Aorta (tissue), 5 donors: Measurements from ENCODE around the gene NUDT17. TPM values are rescaled to one million over a fixed set of nuclear protein-coding genes. Genes with fewer than 3 reads are reported as not detected.

Experiments used
- ATAC-seq: fragments of 200-7000 bp; cut with Tn5 transposase; one replicate; pipeline ENCODE4 v1.9.1; 2022; ENCODE audit warnings: moderate library complexity; ENCODE audit not compliant: low FRiP score
- DNase-seq, 2 donors: peaks; one replicate each; pipeline ENCODE4 v3.0.0-alpha.2; 2020
- H3K27ac ChIP-seq, 2 donors: one replicate each; pipeline ENCODE4 v1.5.1; 2013; ENCODE audit warnings: low read length in 2 of 2, mild to moderate bottlenecking in 2 of 2, moderate library complexity in 2 of 2, control low read depth in 1 of 2, inconsistent platforms in 1 of 2, low read depth in 1 of 2
- H3K27me3 ChIP-seq, 2 donors: one replicate each; pipeline ENCODE4 v1.6.1; 2013; ENCODE audit warnings: control low read depth in 1 of 2, low read length in 1 of 2, mild to moderate bottlenecking in 1 of 2, moderate library complexity in 1 of 2; ENCODE audit not compliant: insufficient read depth in 2 of 2, control insufficient read depth in 1 of 2
- H3K36me3 ChIP-seq, 2 donors: one replicate each; pipeline ENCODE4 v1.6.1; 2013; ENCODE audit warnings: control low read depth in 1 of 2, low read length in 1 of 2, mild to moderate bottlenecking in 1 of 2; ENCODE audit not compliant: insufficient read depth in 2 of 2, control insufficient read depth in 1 of 2
- H3K4me1 ChIP-seq, 2 donors: one replicate each; pipeline ENCODE4 v1.6.1; 2013; ENCODE audit warnings: low read length in 2 of 2, control low read depth in 1 of 2, mild to moderate bottlenecking in 1 of 2, moderate library complexity in 1 of 2; ENCODE audit not compliant: insufficient read depth in 2 of 2, control insufficient read depth in 1 of 2
- H3K4me3 ChIP-seq, 2 donors: one replicate each; pipeline ENCODE4 v1.5.1; 2013; ENCODE audit warnings: low read length in 2 of 2, control low read depth in 1 of 2, mild to moderate bottlenecking in 1 of 2
- H3K9me3 ChIP-seq: one replicate; pipeline ENCODE4 v1.6.1; 2013; ENCODE audit warnings: mild to moderate bottlenecking, low read length; ENCODE audit not compliant: control insufficient read depth
- WGBS, 2 donors: extraction: QIAGEN DNeasy Blood & Tissue Kit; methylation state at CpG; one replicate each; pipeline ENCODE4 v1.1.7; 2013; 5-methylcytosine and 5-hydroxymethylcytosine counted together
- intact Hi-C, 2 donors: fragments of 100-400 bp; cut with DNase I; formaldehyde crosslinking; loops; one replicate each; pipeline versions ENCODE4 v1.14.2 to v1.15.0; 2022
- polyA plus RNA-seq, 2 donors: library from polyadenylated mRNA; stranded (reverse); fragments of 200-250 nt; gene quantifications; one replicate each; pipeline ENCODE4 v1.2.3, GENCODE V29; 2013
- total RNA-seq, 2 donors: library from RNA; stranded (reverse); fragmentation: NEBNext Ultra II Directional; extraction: Animal tissue kit (Norgen Biotek cat#: 25700); gene quantifications; one replicate each; pipeline ENCODE4 v1.2.1, GENCODE V29; 2021
- donor health status: healthy with polysubstance abuse.
- donor health status: Bipolar disorder and iron deficiency.
- donor health status: DM: no; HTN: no; CAD: no.
- donor health status: DM: no; HTN: no; CAD: no.
- donor health status: DM: yes; HTN: yes; CAD: no.

Gene NUDT17
- total and polyA plus RNA-seq, 4 donors = 1.2 to 4.1 (median 3.3) TPM

GRCh38 chr1:145877923-145878486 lies 32.6 kb downstream of the NUDT17 start:
- DNase-seq (no peak), ATAC-seq (no peak)
- no peaks in the 10 kb centered on the region for H3K36me3 ChIP-seq
- intact Hi-C loops = loop anchor here in 1 of 2 donors (10.0 kb wide), 1 partner anchor 77 kb away; the partner anchor contains the start of gene LIX1L
- no peaks in the 10 kb centered on the region for H3K27me3 ChIP-seq
- H3K9me3 ChIP-seq = no peaks in the 10 kb centered on the region
- WGBS, 2 donors = 90 to 94% methylated on average over 7 of the region's 7 CpGs
- no peak overlapping the region for H3K4me3 ChIP-seq
- no peaks in the 10 kb centered on the region for H3K4me1 ChIP-seq
- H3K27ac ChIP-seq = no peak overlapping the region

DNA sequence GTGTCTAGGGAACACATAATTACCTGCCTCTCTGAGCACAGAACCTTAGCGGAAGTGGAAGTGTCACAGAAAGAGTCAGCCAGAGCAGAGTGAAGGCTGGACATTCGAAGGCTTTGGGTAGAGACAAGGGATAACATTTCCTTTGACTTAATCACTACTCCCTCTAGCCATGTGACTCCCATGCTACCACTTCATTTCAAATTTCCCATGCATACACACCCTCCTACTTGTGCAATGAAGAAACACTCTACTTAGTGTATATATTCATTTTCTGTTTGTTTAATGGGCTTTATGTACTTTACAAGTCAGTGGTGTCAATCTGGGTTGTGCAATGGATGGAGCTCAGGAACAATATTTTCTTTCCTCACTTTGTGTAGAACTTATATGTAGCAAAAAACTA lies 33.3 kb downstream of the NUDT17 start:
- WGBS, 2 donors = 85 to 94% methylated on average over 2 of the region's 2 CpGs
- H3K27ac ChIP-seq = no peak overlapping the region
- no peaks in the 10 kb centered on the region for H3K4me1 ChIP-seq
- intact Hi-C loops = loop anchor here in 1 of 2 donors (10.0 kb wide), 1 partner anchor 76 kb away; the partner anchor contains the start of gene LIX1L
- H3K27me3 ChIP-seq = no peaks in the 10 kb centered on the region
- DNase-seq = no peak
- no peak overlapping the region for H3K4me3 ChIP-seq
- no peaks in the 10 kb centered on the region for H3K36me3 ChIP-seq
- no peaks in the 10 kb centered on the region for H3K9me3 ChIP-seq
- no peak for ATAC-seq

GRCh38 chr1:145879775-145880174 lies 34.3 kb downstream of the NUDT17 start:
- Histone ChIP-seq H3K4me1 (no peaks in the 10 kb centered on the region), H3K27ac (no peak overlapping the region), H3K4me3 (no peak overlapping the region), H3K36me3 (no peaks in the 10 kb centered on the region), H3K9me3 (no peaks in the 10 kb centered on the region), H3K27me3 (no peaks in the 10 kb centered on the region)
- 70 to 77% methylated on average over 5 of the region's 5 CpGs for WGBS, 2 donors
- intact Hi-C loops = loop anchor here in 1 of 2 donors (10.0 kb wide), 1 partner anchor 75 kb away; the partner anchor contains the start of gene LIX1L
- ATAC-seq (no peak), DNase-seq (no peak)

- 94 to 96% methylated on average over 1 of the region's 1 CpG for WGBS, 2 donors
These were observed 39.2 kb downstream of the NUDT17 start for GRCh38 chr1:145884675-145885074.

GRCh38 chr1:145885738-145886287 lies 40.4 kb downstream of the NUDT17 start, which contains the start of gene ANKRD35:
Gene ANKRD35 (minus strand): TSS chr1:145885866. CDS start chr1:145885758, 108 bp downstream.
- no peak within 1 kb of the TSS for H3K27ac ChIP-seq
- intact Hi-C loops = no loop called here
- peak within 1 kb of the TSS; percentile 42 to 87 for H3K4me3 ChIP-seq
- no peaks in the 10 kb centered on the region for H3K27me3 ChIP-seq
- DNase-seq (peak; percentile 90 to 95), ATAC-seq (peak; percentile 93)
- H3K4me1 ChIP-seq = no peaks in the 10 kb centered on the region
- WGBS, 2 donors = 1% methylated on average over 35 to 36 of the region's 36 CpGs
- H3K36me3 ChIP-seq = no peaks in the 10 kb centered on the region
- H3K9me3 ChIP-seq = no peaks in the 10 kb centered on the region

More at GRCh38 chr1:145884675-145885074, 39.2 kb downstream of the NUDT17 start:
- H3K9me3 ChIP-seq = no peaks in the 10 kb centered on the region
- H3K4me3 ChIP-seq = no peak overlapping the region
- H3K4me1 ChIP-seq = no peaks in the 10 kb centered on the region
- intact Hi-C loops = no loop called here
- ATAC-seq (no peak), DNase-seq (no peak)
- H3K27me3 ChIP-seq = no peaks in the 10 kb centered on the region
- no peak overlapping the region for H3K27ac ChIP-seq
- H3K36me3 ChIP-seq = no peaks in the 10 kb centered on the region

DNA sequence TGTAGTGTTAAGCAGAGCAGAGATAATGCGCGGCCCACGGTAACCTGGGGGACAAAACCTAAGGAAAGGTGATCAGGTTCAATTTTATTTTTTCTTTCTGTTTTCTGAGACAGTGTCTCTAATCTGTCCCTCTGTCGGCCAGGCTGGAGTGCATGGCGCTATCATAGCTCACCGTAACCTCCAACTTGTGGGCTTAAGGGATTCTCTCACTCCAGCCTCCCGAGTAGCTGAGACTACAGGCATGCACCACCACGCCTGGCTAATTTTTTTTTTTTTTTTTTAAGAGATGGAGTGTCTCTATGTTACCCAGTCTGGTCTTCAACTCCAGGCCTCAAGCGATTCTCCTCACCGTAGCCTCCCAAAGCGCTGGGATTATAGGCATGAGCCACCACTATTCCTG lies 41.0 kb downstream of the NUDT17 start:
- no peaks in the 10 kb centered on the region for H3K9me3 ChIP-seq
- H3K27ac ChIP-seq = no peak overlapping the region
- ATAC-seq = peak; percentile 21

GRCh38 chr1:145886816-145887215 lies 41.4 kb downstream of the NUDT17 start:
- Histone ChIP-seq H3K36me3 (no peaks in the 10 kb centered on the region), H3K9me3 (no peaks in the 10 kb centered on the region), H3K27me3 (no peaks in the 10 kb centered on the region), H3K4me1 (peaks cover 0 to 6% of the 10 kb centered on the region in 2 donors), H3K4me3 (no peak overlapping the region), H3K27ac (no peak overlapping the region)
- intact Hi-C loops = no loop called here
- WGBS, 2 donors = 43 to 52% methylated on average over 8 of the region's 8 CpGs
- DNase-seq (no peak), ATAC-seq (no peak)

More for the DNA sequence above, 41.0 kb downstream of the NUDT17 start:
- intact Hi-C loops = no loop called here
- Histone ChIP-seq H3K4me1 (peaks cover 0 to 4% of the 10 kb centered on the region in 2 donors), H3K36me3 (no peaks in the 10 kb centered on the region), H3K27me3 (no peaks in the 10 kb centered on the region), H3K4me3 (peak overlapping the region; percentile 42 to 87)
- 42 to 46% methylated on average over 11 of the region's 11 CpGs for WGBS, 2 donors
- no peak for DNase-seq

DNA sequence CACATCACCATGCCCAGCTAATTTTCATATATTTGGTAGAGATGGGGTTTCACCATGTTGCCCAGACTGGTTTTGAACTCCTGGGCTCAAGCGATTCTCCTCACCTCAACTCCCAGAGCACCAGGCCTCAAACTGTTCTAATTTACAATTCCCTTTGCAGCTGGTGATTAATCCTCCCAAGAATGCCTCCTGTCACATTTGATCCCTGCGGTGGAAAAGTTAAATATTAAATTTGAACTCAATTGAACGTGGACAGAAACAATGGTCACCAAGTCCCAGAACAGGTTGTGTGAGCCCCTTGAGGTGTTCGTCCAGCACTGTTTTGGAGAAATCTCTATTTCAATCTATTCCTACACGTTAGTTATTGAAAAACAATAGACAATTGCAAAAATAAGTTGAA lies 42.2 kb downstream of the NUDT17 start:
- no peak for DNase-seq
- Histone ChIP-seq H3K4me3 (no peak overlapping the region), H3K4me1 (peaks cover 0 to 6% of the 10 kb centered on the region in 2 donors), H3K27ac (no peak overlapping the region), H3K27me3 (no peaks in the 10 kb centered on the region), H3K36me3 (no peaks in the 10 kb centered on the region), H3K9me3 (no peaks in the 10 kb centered on the region)
- intact Hi-C loops = no loop called here
- 49 to 59% methylated on average over 5 of the region's 5 CpGs for WGBS, 2 donors
- ATAC-seq = no peak

- ATAC-seq = no peak
These were observed 44.3 kb downstream of the NUDT17 start for GRCh38 chr1:145889722-145890121.

More at GRCh38 chr1:145889722-145890121, 44.3 kb downstream of the NUDT17 start:
- no peak for DNase-seq
- H3K27me3 ChIP-seq = no peaks in the 10 kb centered on the region
- 87 to 94% methylated on average over 3 of the region's 3 CpGs for WGBS, 2 donors
- intact Hi-C loops = loop anchor here (2.0 to 10.0 kb wide), 2 partner anchors 21 to 125 kb away; partner anchors contain the start of gene ITGA10 (in 1 of the 2)
- peaks cover 6% of the 10 kb centered on the region in 2 donors for H3K4me1 ChIP-seq
- H3K4me3 ChIP-seq = no peak overlapping the region
- peak overlapping the region in 1 of 2 donors; percentile 68 for H3K27ac ChIP-seq
- peaks cover 0 to 2% of the 10 kb centered on the region in 2 donors for H3K36me3 ChIP-seq
- no peaks in the 10 kb centered on the region for H3K9me3 ChIP-seq
